IMR-90 (cell line): ENCODE results near the gene LRRC61. TPM values are rescaled to one million over a fixed set of nuclear protein-coding genes. Genes with fewer than 3 reads are reported as not detected.

Experiments
- ATAC-seq: fragments of 200-7000 bp; cut with Tn5 transposase; 2 replicates; pipeline ENCODE4 v1.9.1; 2020; ENCODE audit warnings: low read depth, mild to moderate bottlenecking, moderate library complexity
- BruUV-seq: library from RNA; stranded (reverse); fragments of 400-500 nt; replicated peaks from 2 replicates; lab custom pipeline; 2021; lab: Mats Ljungman, UMichigan
- CTCF ChIA-PET: fragments of 300-600 bp; formaldehyde crosslinking; extraction: SDS; loops from one replicate; lab custom pipeline; 2021; ENCODE audit warnings: antibody characterized with exemption; lab: Yijun Ruan, JAX
- POLR2A ChIA-PET: fragments of 300-600 bp; sonication (Branson Sonifier 250); formaldehyde crosslinking; loops from one replicate; lab custom pipeline; 2022; ENCODE audit warnings: antibody characterized with exemption; ENCODE audit not compliant: unreplicated experiment; lab: Charles Lee
- DNase-seq: peaks from one replicate; pipeline ENCODE4 v3.0.0; 2013
- H2AFZ ChIP-seq: replicated peaks from 2 replicates; pipeline ENCODE3; 2013; ENCODE audit warnings: low read length, mild to moderate bottlenecking; ENCODE audit not compliant: poor library complexity
- H2AK5ac ChIP-seq: 2 replicates; pipeline ENCODE4 v1.6.1; 2013; ENCODE audit warnings: low read depth, low read length, inconsistent platforms
- H2AK9ac ChIP-seq: replicated peaks from 2 replicates; pipeline ENCODE3; 2013; ENCODE audit warnings: mild to moderate bottlenecking, low read depth, low read length, moderate library complexity; ENCODE audit not compliant: poor library complexity
- H2BK120ac ChIP-seq: 2 replicates; pipeline ENCODE4 v1.6.1; 2013; ENCODE audit warnings: low read depth, low read length, inconsistent platforms
- H2BK15ac ChIP-seq: 3 replicates; pipeline ENCODE4 v1.6.1; 2013; ENCODE audit warnings: low read depth, low read length, inconsistent platforms
- H2BK20ac ChIP-seq: 2 replicates; pipeline ENCODE4 v1.6.1; 2013; ENCODE audit warnings: low read depth, mild to moderate bottlenecking, inconsistent platforms, low read length, moderate library complexity
- H2BK5ac ChIP-seq: 2 replicates; pipeline ENCODE4 v1.6.1; 2013; ENCODE audit warnings: mild to moderate bottlenecking, low read depth, low read length, inconsistent platforms; ENCODE audit not compliant: poor library complexity, severe bottlenecking
- H3K14ac ChIP-seq: replicated peaks from 2 replicates; pipeline ENCODE4 v1.6.1; 2013; ENCODE audit warnings: low read depth, low read length, inconsistent platforms
- H3K18ac ChIP-seq: 2 replicates; pipeline ENCODE4 v1.6.1; 2013; ENCODE audit warnings: low read depth, low read length, control low read depth
- H3K23ac ChIP-seq: 2 replicates; pipeline ENCODE4 v1.6.1; 2013; ENCODE audit warnings: low read depth, low read length, inconsistent platforms
- H3K27ac ChIP-seq: 2 replicates; pipeline ENCODE4 v1.5.1; 2013; ENCODE audit warnings: mild to moderate bottlenecking, control low read depth, low read length; ENCODE audit not compliant: insufficient read depth
- H3K27me3 ChIP-seq: 2 replicates; pipeline ENCODE4 v1.6.1; 2013; ENCODE audit warnings: low read length; ENCODE audit not compliant: control insufficient read depth, insufficient read depth
- H3K36me3 ChIP-seq: 2 replicates; pipeline ENCODE4 v1.6.1; 2013; ENCODE audit warnings: low read length, mixed read lengths; ENCODE audit not compliant: control insufficient read depth, insufficient read depth
- H3K4ac ChIP-seq: 2 replicates; pipeline ENCODE4 v1.6.1; 2013; ENCODE audit warnings: low read depth, low read length, inconsistent platforms
- H3K4me1 ChIP-seq: 2 replicates; pipeline ENCODE4 v1.6.1; 2013; ENCODE audit warnings: low read length, mixed read lengths; ENCODE audit not compliant: control insufficient read depth, insufficient read depth
- H3K4me2 ChIP-seq: 2 replicates; pipeline ENCODE4 v1.6.1; 2013; ENCODE audit warnings: low read depth, mild to moderate bottlenecking, control low read depth, low read length, moderate library complexity
- H3K4me3 ChIP-seq: 2 replicates; pipeline ENCODE4 v1.5.1; 2013; ENCODE audit warnings: low read depth, mild to moderate bottlenecking, control low read depth, low read length, moderate library complexity; ENCODE audit not compliant: insufficient read depth
- H3K56ac ChIP-seq: 2 replicates; pipeline ENCODE4 v1.6.1; 2013; ENCODE audit warnings: low read length, inconsistent platforms; ENCODE audit not compliant: insufficient read depth; ENCODE audit errors: extremely low read depth
- H3K79me1 ChIP-seq, 2 experiments: 2 replicates each; pipeline ENCODE4 v1.6.1; 2013; ENCODE audit warnings: low read length in 2 of 2, inconsistent platforms in 1 of 2, low read depth in 1 of 2
- H3K9ac ChIP-seq: 2 replicates; pipeline ENCODE4 v1.6.1; 2013; ENCODE audit warnings: low read depth, low read length, control low read depth
- H3K9me1 ChIP-seq: 2 replicates; pipeline ENCODE4 v1.6.1; 2013; ENCODE audit warnings: low read length, inconsistent platforms; ENCODE audit not compliant: insufficient read depth
- H3K9me3 ChIP-seq: 2 replicates; pipeline ENCODE4 v1.6.1; 2013; ENCODE audit warnings: low read length; ENCODE audit not compliant: control insufficient read depth, insufficient read depth
- H4K20me1 ChIP-seq: 2 replicates; pipeline ENCODE4 v1.6.1; 2013; ENCODE audit warnings: low read length, inconsistent platforms; ENCODE audit not compliant: insufficient read depth
- H4K5ac ChIP-seq: 2 replicates; pipeline ENCODE4 v1.6.1; 2013; ENCODE audit warnings: mild to moderate bottlenecking, low read depth, low read length, control low read depth
- H4K8ac ChIP-seq, 2 experiments: 2 replicates each; pipeline ENCODE4 v1.6.1; 2013; ENCODE audit warnings: low read depth in 2 of 2, low read length in 2 of 2, control low read depth in 1 of 2, inconsistent platforms in 1 of 2
- H4K91ac ChIP-seq: 2 replicates; pipeline ENCODE4 v1.6.1; 2013; ENCODE audit warnings: low read depth, low read length, inconsistent platforms; ENCODE audit not compliant: insufficient read depth
- RAD21 ChIP-seq: IDR thresholded peaks from 2 replicates; pipeline ENCODE4 v1.6.1; 2012; ENCODE audit warnings: low read length, improper control_type of control experiment
- WGBS, 2 experiments: methylation state at CpG; one replicate each; pipeline versions ENCODE4 v1.1.5 to v1.1.7; 2013; ENCODE audit warnings: missing lambda C conversion rate in 2 of 2; ENCODE audit not compliant: insufficient read length in 1 of 2; ENCODE audit errors: extremely low coverage in 2 of 2; 5-methylcytosine and 5-hydroxymethylcytosine counted together
- dilution Hi-C: fragments of 300-500 bp; cut with HindIII; formaldehyde crosslinking; loops from one replicate; pipeline ENCODE4 v1.14.3; 2018; ENCODE audit warnings: low sequenced_read_pairs; ENCODE audit not compliant: unreplicated experiment
- in situ Hi-C: fragments of 300-500 bp; cut with MboI; formaldehyde crosslinking; loops from 3 replicates; pipeline ENCODE4 v1.14.3; 2019; ENCODE audit warnings: low sequenced_read_pairs, inconsistent platforms, mixed read lengths
- intact Hi-C: fragments of 100-400 bp; cut with micrococcal nuclease; formaldehyde crosslinking; loops from 2 replicates; pipeline ENCODE4 v1.10.0; 2022
- polyA plus RNA-seq, 3 experiments: library from polyadenylated mRNA; depleted of rRNA; stranded (reverse); fragments of >200 nt; gene quantifications; 2 replicates each; pipeline ENCODE4 v1.2.3, GENCODE V29; 2012; ENCODE audit warnings: low replicate concordance in 1 of 3
- total RNA-seq: library from RNA; depleted of rRNA; stranded (reverse); fragments of >200 nt; gene quantifications from 2 replicates; pipeline ENCODE4 v1.2.3, GENCODE V29; 2012

Gene LRRC61
- total and polyA plus RNA-seq, 2 of the 4 experiments (the other 2 are of a cell fraction) = 0.07 TPM; not detected in 1

- Histone ChIP-seq H3K79me1 (no peaks in the 10 kb centered on the region), H3K27ac (no peak overlapping the region), H3K9ac (no peak overlapping the region), H3K14ac (no peak overlapping the region), H4K20me1 (no peaks in the 10 kb centered on the region), H4K8ac (no peak overlapping the region), H2BK5ac (no peak overlapping the region), H3K4me2 (no peak overlapping the region), H4K5ac (no peak overlapping the region; the same call in 1 of the 2 replicates), H3K36me3 (no peaks in the 10 kb centered on the region), H3K56ac (no peak overlapping the region), H2BK120ac (no peak overlapping the region), H2AK9ac (no peak overlapping the region), H2AFZ (no peak overlapping the region), H2BK20ac (no peak overlapping the region), H3K4me3 (no peak overlapping the region), H3K23ac (no peak overlapping the region), H2AK5ac (no peak overlapping the region), H3K4me1 (no peaks in the 10 kb centered on the region), H3K27me3 (peaks cover 2% of the 10 kb centered on the region; the same call in 1 of the 2 replicates), H3K4ac (no peak overlapping the region), H3K9me1 (no peaks in the 10 kb centered on the region; the same call in 1 of the 2 replicates), H3K9me3 (no peaks in the 10 kb centered on the region), H4K91ac (no peak overlapping the region), H2BK15ac (no peak overlapping the region), H3K18ac (no peak overlapping the region)
- dilution Hi-C loops = no loop called here
- ATAC-seq (no peak), DNase-seq (no peak)
- no TSS peak for BruUV-seq
- 84% methylated on average over 4 of the region's 18 CpGs; no CpG with 5 or more reads in 1 of the 2 experiments for WGBS, 2 experiments
- ChIA-PET CTCF (interaction anchor here (0.6 kb wide), 1 partner anchor 30 kb away, joined by 3 read pairs; no protein-coding TSS in a partner anchor), POLR2A (no interaction called here)
- in situ Hi-C loops = no loop called here
- intact Hi-C loops = no loop called here
- TF ChIP-seq RAD21 = no peak
Measured at GRCh38 chr7:150361807-150362621, 38.9 kb downstream of the LRRC61 start.
